HG03432 (cell line): Measurements from ENCODE around the gene FSTL5.

Source experiments
- ATAC-seq: cut with Tn5 transposase; IDR thresholded peaks from one replicate; pipeline ENCODE4 v1.9.1; 2021; ENCODE audit warnings: mild to moderate bottlenecking, moderate library complexity; ENCODE audit not compliant: unreplicated experiment

FSTL5 gene

GRCh38 chr4:161949946-161950725 is 213.7 kb downstream of the FSTL5 start:
- no peak for ATAC-seq

GRCh38 chr4:161948026-161948770 is 215.6 kb downstream of the FSTL5 start:
- ATAC-seq = no peak

- ATAC-seq = no peak
Observed at GRCh38 chr4:161937596-161937995, 226.2 kb downstream of the FSTL5 start.

GRCh38 chr4:161936625-161937550 is 226.9 kb downstream of the FSTL5 start:
- ATAC-seq = no peak

GRCh38 chr4:161931089-161931488 is 232.7 kb downstream of the FSTL5 start:
- no peak for ATAC-seq

- ATAC-seq = no peak
Observed at GRCh38 chr4:161929956-161930355, 233.8 kb downstream of the FSTL5 start.

GRCh38 chr4:161926033-161926828 is 237.6 kb downstream of the FSTL5 start:
- ATAC-seq = no peak

- no peak for ATAC-seq
Observed at GRCh38 chr4:161920304-161921052, 243.3 kb downstream of the FSTL5 start.

- peak; percentile 69 for ATAC-seq
Observed at GRCh38 chr4:161919442-161920220, 244.2 kb downstream of the FSTL5 start.

GRCh38 chr4:161916035-161916434 is 247.8 kb downstream of the FSTL5 start:
- ATAC-seq = no peak

- ATAC-seq = no peak
Observed at GRCh38 chr4:161907590-161907955, 256.2 kb downstream of the FSTL5 start.

- no peak for ATAC-seq
Observed at GRCh38 chr4:161906836-161907589, 256.8 kb downstream of the FSTL5 start.

- ATAC-seq = no peak
Observed at GRCh38 chr4:161900110-161900509, 263.7 kb downstream of the FSTL5 start.

- ATAC-seq = no peak
Observed at GRCh38 chr4:161894493-161895167, 269.2 kb downstream of the FSTL5 start.

- no peak for ATAC-seq
Observed at GRCh38 chr4:161894014-161894413, 269.8 kb downstream of the FSTL5 start.

- ATAC-seq = no peak
Observed at GRCh38 chr4:161893566-161893965, 270.2 kb downstream of the FSTL5 start.

- ATAC-seq = no peak
Observed at GRCh38 chr4:161892951-161893350, 270.8 kb downstream of the FSTL5 start.

- ATAC-seq = no peak
Observed at GRCh38 chr4:161883157-161883556, 280.6 kb downstream of the FSTL5 start.
